22Rv1 (cell line): Measurements from ENCODE around the gene ZCCHC7.

Source experiments
- H3K27ac ChIP-seq: fragments of 450-650 bp; 2 replicates; pipeline ENCODE4 v1.5.1; 2017
- ZFX ChIP-seq: fragments of 450-650 bp; IDR thresholded peaks from 2 replicates; pipeline ENCODE4 v1.6.1; 2017; ENCODE audit warnings: antibody characterized with exemption, borderline replicate concordance
- TF ChIP-seq, protein P1 (sequence below): fragments of 450-650 bp; IDR thresholded peaks from 2 replicates; pipeline ENCODE4 v1.5.1; 2017; ENCODE audit warnings: mild to moderate bottlenecking

ZCCHC7 gene

DNA sequence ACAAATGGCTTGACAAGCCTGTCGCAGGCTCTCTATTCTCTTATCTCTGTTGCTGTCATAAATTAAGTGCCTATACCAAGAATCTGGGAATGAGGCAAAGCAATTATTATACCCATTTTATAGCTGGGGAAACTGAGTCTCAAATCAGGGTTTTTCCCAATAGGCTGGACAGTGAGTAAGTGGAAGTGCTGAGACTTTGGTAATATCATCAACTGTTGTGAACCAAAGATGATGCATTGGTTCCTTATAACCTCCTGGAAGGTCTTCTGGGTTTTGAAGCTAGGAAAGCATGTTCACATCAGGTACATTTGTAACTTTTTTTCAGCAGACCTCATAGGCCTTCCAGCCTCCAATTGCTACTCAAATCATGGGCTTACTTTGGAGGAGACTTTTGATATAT is 25.6 kb upstream of the ZCCHC7 start:
- TF ChIP-seq ZFX, result no peak
- TF ChIP-seq, protein P1, sequence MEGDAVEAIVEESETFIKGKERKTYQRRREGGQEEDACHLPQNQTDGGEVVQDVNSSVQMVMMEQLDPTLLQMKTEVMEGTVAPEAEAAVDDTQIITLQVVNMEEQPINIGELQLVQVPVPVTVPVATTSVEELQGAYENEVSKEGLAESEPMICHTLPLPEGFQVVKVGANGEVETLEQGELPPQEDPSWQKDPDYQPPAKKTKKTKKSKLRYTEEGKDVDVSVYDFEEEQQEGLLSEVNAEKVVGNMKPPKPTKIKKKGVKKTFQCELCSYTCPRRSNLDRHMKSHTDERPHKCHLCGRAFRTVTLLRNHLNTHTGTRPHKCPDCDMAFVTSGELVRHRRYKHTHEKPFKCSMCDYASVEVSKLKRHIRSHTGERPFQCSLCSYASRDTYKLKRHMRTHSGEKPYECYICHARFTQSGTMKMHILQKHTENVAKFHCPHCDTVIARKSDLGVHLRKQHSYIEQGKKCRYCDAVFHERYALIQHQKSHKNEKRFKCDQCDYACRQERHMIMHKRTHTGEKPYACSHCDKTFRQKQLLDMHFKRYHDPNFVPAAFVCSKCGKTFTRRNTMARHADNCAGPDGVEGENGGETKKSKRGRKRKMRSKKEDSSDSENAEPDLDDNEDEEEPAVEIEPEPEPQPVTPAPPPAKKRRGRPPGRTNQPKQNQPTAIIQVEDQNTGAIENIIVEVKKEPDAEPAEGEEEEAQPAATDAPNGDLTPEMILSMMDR, result no peak

DNA sequence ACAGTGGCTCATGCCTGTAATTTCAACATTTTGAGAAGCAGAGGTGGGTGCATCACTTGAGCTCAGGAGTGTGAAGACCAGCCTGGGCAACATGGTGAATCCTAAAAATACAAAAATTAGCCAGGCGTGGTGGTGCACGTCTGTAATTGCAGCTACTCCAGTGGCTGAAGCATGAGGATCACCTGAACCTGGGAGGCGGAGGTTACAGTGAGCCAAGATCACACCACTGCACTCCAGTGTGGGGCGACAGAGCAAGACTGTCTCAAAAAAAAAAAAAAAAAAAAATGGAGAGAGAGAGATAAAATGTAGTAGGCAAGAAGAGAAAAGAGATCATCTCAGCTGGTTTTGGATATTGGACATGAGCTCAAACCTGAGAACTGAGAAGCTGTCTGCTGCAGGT is 23.7 kb upstream of the ZCCHC7 start:
- no peak for TF ChIP-seq ZFX
- TF ChIP-seq, protein P1, result no peak
- H3K27ac ChIP-seq, result no peak overlapping the region

More for the DNA sequence above, 25.6 kb upstream of the ZCCHC7 start:
- H3K27ac ChIP-seq, result no peak overlapping the region

DNA sequence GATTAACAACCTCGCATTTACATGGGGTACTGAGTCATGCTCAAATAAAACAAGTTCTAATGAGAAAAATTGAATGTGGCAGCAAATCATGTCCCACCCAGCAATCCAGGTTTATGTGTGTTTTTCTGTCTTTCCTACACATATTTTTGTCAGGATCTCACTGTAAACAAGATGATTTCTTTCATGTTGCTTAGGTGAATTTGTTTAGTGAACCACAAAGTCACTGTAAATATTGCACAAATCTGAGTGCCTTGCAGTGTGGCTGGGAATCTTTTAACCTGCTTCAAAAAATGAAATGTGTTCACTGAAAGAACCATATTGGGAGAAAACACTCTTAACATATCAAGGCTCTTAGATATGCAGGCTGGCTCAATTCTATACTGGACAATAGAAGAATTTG is 23.1 kb upstream of the ZCCHC7 start:
- H3K27ac ChIP-seq, result no peak overlapping the region
- no peak for TF ChIP-seq ZFX
- TF ChIP-seq, protein P1, result no peak

DNA sequence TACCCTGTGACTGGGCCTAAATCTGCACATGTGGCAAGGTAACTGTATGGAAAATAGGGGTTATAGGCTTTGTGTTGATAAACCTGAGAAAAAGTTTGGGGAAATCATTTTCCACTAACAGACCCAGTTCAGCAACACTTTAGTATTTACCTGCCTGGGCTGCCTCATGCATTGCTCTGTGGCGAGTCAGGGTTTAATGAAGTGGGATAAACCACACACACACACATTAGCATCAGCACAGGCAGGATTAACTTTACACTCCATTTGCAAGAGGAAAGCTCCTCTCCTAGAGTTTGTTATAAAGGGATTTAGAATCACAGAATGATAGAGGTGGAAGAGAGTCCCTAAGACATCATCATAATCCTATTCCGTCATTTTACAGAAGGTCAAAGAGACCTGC is 20.0 kb upstream of the ZCCHC7 start:
- no peak overlapping the region for H3K27ac ChIP-seq
- no peak for TF ChIP-seq ZFX
- TF ChIP-seq, protein P1, result no peak

DNA sequence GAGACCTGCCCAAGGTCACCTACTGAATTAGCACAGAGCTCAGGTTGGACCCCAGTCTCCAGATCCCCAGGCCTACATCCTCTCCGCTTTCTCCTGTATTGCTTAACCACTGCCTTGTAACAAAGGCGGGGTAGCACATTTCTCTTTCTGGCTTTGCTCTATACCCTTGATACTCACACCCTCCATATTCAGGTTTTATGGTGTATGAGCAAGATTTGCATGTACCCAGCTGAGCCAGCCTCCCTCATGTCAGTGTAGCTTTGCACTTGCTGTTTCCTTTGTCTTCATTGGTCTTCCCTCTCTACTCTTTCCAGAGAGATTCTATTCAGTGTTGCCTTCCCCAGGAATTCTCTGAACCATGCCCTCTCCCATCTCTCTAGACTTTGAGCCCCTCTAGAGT is 19.6 kb upstream of the ZCCHC7 start:
- TF ChIP-seq, protein P1, result no peak
- no peak for TF ChIP-seq ZFX
- no peak overlapping the region for H3K27ac ChIP-seq

DNA sequence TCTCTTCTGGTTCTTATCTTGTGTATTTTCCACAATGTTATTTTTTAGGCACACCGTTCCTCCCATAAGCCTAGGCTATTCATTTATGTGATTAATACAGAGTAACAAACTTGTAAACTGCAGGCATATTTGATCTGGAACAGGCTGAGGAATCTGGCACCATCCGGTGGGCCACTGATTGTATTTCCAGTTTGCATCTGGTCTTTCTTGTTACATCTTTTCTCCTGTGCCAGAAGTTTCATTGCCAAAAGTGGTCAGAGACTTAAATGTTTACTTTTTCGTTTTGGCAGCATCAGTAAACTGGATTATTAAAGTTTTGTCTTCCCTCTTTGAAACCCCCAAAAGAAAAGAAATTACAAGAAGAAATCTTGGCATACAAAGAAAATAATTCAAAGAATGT is 17.9 kb upstream of the ZCCHC7 start:
- H3K27ac ChIP-seq, result no peak overlapping the region
- no peak for TF ChIP-seq ZFX
- TF ChIP-seq, protein P1, result no peak

DNA sequence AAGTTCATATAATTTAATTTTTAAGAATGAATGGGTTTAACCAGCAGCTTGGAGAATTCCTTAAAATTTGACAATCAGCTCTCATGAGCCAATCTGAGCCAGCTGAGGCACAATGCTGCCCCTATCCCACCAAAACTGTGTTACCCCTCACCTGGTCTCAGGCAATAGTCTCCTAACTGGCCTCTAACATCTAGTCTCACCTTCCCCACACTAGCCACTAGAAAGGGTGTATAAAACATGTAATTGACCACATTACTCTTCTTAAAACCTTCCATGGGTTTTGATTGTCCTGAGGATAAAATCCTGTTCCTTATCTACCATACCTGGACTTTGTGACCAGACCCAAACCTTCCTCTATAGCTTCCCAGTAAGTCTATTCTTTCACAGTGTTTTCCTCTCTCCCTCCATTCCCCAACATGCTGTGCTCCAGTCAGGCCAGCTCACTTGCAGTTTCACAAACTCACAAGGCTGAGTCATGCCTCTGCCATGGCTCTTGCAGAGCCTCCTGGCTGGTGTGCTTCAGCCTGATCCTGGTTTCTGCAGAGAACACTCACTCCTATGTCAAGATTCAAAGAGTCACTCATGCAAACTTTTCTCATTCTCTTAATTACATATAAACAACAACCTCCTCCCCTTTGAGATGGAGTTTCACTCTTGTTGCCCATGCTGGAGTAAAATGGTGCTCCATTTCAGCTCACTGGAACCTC is 16.0 kb upstream of the ZCCHC7 start:
- no peak overlapping the region for H3K27ac ChIP-seq
- no peak for TF ChIP-seq ZFX
- TF ChIP-seq, protein P1, result no peak
